Astrocyte of the cerebellum (primary cell): Measurements from ENCODE around the gene FIBCD1.

Source experiments
- DNase-seq: peaks from one replicate; pipeline ENCODE4 v3.0.0-alpha.2; 2011; ENCODE audit warnings: low read depth
- H3K4me3 ChIP-seq: 2 replicates; pipeline ENCODE4 v1.5.1; 2011; ENCODE audit warnings: mild to moderate bottlenecking, low read depth, low read length, moderate library complexity
- CTCF ChIP-seq: IDR thresholded peaks from 2 replicates; pipeline ENCODE4 v1.5.1; 2012; ENCODE audit warnings: low read length, low read depth, moderate library complexity, mild to moderate bottlenecking; ENCODE audit errors: missing control alignments
- in situ Hi-C: cut with HindIII; loops from 2 replicates; pipeline ENCODE4 v1.10.0; 2017; ENCODE audit warnings: low sequenced_read_pairs

Gene FIBCD1

GRCh38 chr9:130932255-130933079 lies 6.6 kb downstream of the FIBCD1 start:
- DNase-seq = no peak
- no peak for TF ChIP-seq CTCF
- in situ Hi-C loops = no loop called here
- no peak overlapping the region for H3K4me3 ChIP-seq

- H3K4me3 ChIP-seq = no peak overlapping the region
- in situ Hi-C loops = no loop called here
- DNase-seq = no peak
- no peak for TF ChIP-seq CTCF
Measured at GRCh38 chr9:130931508-130932254, 7.4 kb downstream of the FIBCD1 start.

GRCh38 chr9:130930804-130931349 lies 8.2 kb downstream of the FIBCD1 start:
- DNase-seq = no peak
- no peak for TF ChIP-seq CTCF
- no peak overlapping the region for H3K4me3 ChIP-seq
- in situ Hi-C loops = no loop called here

GRCh38 chr9:130930132-130930803 lies 8.8 kb downstream of the FIBCD1 start:
- no peak overlapping the region for H3K4me3 ChIP-seq
- no peak for DNase-seq
- in situ Hi-C loops = no loop called here
- no peak for TF ChIP-seq CTCF

- DNase-seq = no peak
- in situ Hi-C loops = no loop called here
- no peak for TF ChIP-seq CTCF
- no peak overlapping the region for H3K4me3 ChIP-seq
Measured at GRCh38 chr9:130929571-130930038, 9.4 kb downstream of the FIBCD1 start.
